IMR-90 (cell line): Measurements from ENCODE around the gene AXDND1. TPM values are rescaled to one million over a fixed set of nuclear protein-coding genes. Genes with fewer than 3 reads are reported as not detected.
A peak's percentile ranks its signal among the peaks of the same experiment; 100 is the strongest.
"Not testable (repeated sequence)": the region's sequence is repeated elsewhere in the genome, so short reads cannot be mapped to it uniquely, and the experiment has no call there.

Experiments used
- ATAC-seq: fragments of 200-7000 bp; cut with Tn5 transposase; 2 replicates; pipeline ENCODE4 v1.9.1; 2020; ENCODE audit warnings: low read depth, mild to moderate bottlenecking, moderate library complexity
- BruUV-seq: library from RNA; stranded (reverse); fragments of 400-500 nt; replicated peaks from 2 replicates; lab custom pipeline; 2021; lab: Mats Ljungman, UMichigan
- CTCF ChIA-PET: fragments of 300-600 bp; formaldehyde crosslinking; extraction: SDS; loops from one replicate; lab custom pipeline; 2021; ENCODE audit warnings: antibody characterized with exemption; lab: Yijun Ruan, JAX
- POLR2A ChIA-PET: fragments of 300-600 bp; sonication (Branson Sonifier 250); formaldehyde crosslinking; loops from one replicate; lab custom pipeline; 2022; ENCODE audit warnings: antibody characterized with exemption; ENCODE audit not compliant: unreplicated experiment; lab: Charles Lee
- DNase-seq: peaks from one replicate; pipeline ENCODE4 v3.0.0; 2013
- H2AFZ ChIP-seq: replicated peaks from 2 replicates; pipeline ENCODE3; 2013; ENCODE audit warnings: low read length, mild to moderate bottlenecking; ENCODE audit not compliant: poor library complexity
- H2AK5ac ChIP-seq: 2 replicates; pipeline ENCODE4 v1.6.1; 2013; ENCODE audit warnings: low read depth, low read length, inconsistent platforms
- H2AK9ac ChIP-seq: replicated peaks from 2 replicates; pipeline ENCODE3; 2013; ENCODE audit warnings: mild to moderate bottlenecking, low read depth, low read length, moderate library complexity; ENCODE audit not compliant: poor library complexity
- H2BK120ac ChIP-seq: 2 replicates; pipeline ENCODE4 v1.6.1; 2013; ENCODE audit warnings: low read depth, low read length, inconsistent platforms
- H2BK15ac ChIP-seq: 3 replicates; pipeline ENCODE4 v1.6.1; 2013; ENCODE audit warnings: low read depth, low read length, inconsistent platforms
- H2BK20ac ChIP-seq: 2 replicates; pipeline ENCODE4 v1.6.1; 2013; ENCODE audit warnings: low read depth, mild to moderate bottlenecking, inconsistent platforms, low read length, moderate library complexity
- H2BK5ac ChIP-seq: 2 replicates; pipeline ENCODE4 v1.6.1; 2013; ENCODE audit warnings: mild to moderate bottlenecking, low read depth, low read length, inconsistent platforms; ENCODE audit not compliant: poor library complexity, severe bottlenecking
- H3K14ac ChIP-seq: replicated peaks from 2 replicates; pipeline ENCODE4 v1.6.1; 2013; ENCODE audit warnings: low read depth, low read length, inconsistent platforms
- H3K18ac ChIP-seq: 2 replicates; pipeline ENCODE4 v1.6.1; 2013; ENCODE audit warnings: low read depth, low read length, control low read depth
- H3K23ac ChIP-seq: 2 replicates; pipeline ENCODE4 v1.6.1; 2013; ENCODE audit warnings: low read depth, low read length, inconsistent platforms
- H3K27ac ChIP-seq: 2 replicates; pipeline ENCODE4 v1.5.1; 2013; ENCODE audit warnings: mild to moderate bottlenecking, control low read depth, low read length; ENCODE audit not compliant: insufficient read depth
- H3K27me3 ChIP-seq: 2 replicates; pipeline ENCODE4 v1.6.1; 2013; ENCODE audit warnings: low read length; ENCODE audit not compliant: control insufficient read depth, insufficient read depth
- H3K36me3 ChIP-seq: 2 replicates; pipeline ENCODE4 v1.6.1; 2013; ENCODE audit warnings: low read length, mixed read lengths; ENCODE audit not compliant: control insufficient read depth, insufficient read depth
- H3K4ac ChIP-seq: 2 replicates; pipeline ENCODE4 v1.6.1; 2013; ENCODE audit warnings: low read depth, low read length, inconsistent platforms
- H3K4me1 ChIP-seq: 2 replicates; pipeline ENCODE4 v1.6.1; 2013; ENCODE audit warnings: low read length, mixed read lengths; ENCODE audit not compliant: control insufficient read depth, insufficient read depth
- H3K4me2 ChIP-seq: 2 replicates; pipeline ENCODE4 v1.6.1; 2013; ENCODE audit warnings: low read depth, mild to moderate bottlenecking, control low read depth, low read length, moderate library complexity
- H3K4me3 ChIP-seq: 2 replicates; pipeline ENCODE4 v1.5.1; 2013; ENCODE audit warnings: low read depth, mild to moderate bottlenecking, control low read depth, low read length, moderate library complexity; ENCODE audit not compliant: insufficient read depth
- H3K56ac ChIP-seq: 2 replicates; pipeline ENCODE4 v1.6.1; 2013; ENCODE audit warnings: low read length, inconsistent platforms; ENCODE audit not compliant: insufficient read depth; ENCODE audit errors: extremely low read depth
- H3K79me1 ChIP-seq, 2 experiments: 2 replicates each; pipeline ENCODE4 v1.6.1; 2013; ENCODE audit warnings: low read length in 2 of 2, inconsistent platforms in 1 of 2, low read depth in 1 of 2
- H3K9ac ChIP-seq: 2 replicates; pipeline ENCODE4 v1.6.1; 2013; ENCODE audit warnings: low read depth, low read length, control low read depth
- H3K9me1 ChIP-seq: 2 replicates; pipeline ENCODE4 v1.6.1; 2013; ENCODE audit warnings: low read length, inconsistent platforms; ENCODE audit not compliant: insufficient read depth
- H3K9me3 ChIP-seq: 2 replicates; pipeline ENCODE4 v1.6.1; 2013; ENCODE audit warnings: low read length; ENCODE audit not compliant: control insufficient read depth, insufficient read depth
- H4K20me1 ChIP-seq: 2 replicates; pipeline ENCODE4 v1.6.1; 2013; ENCODE audit warnings: low read length, inconsistent platforms; ENCODE audit not compliant: insufficient read depth
- H4K5ac ChIP-seq: 2 replicates; pipeline ENCODE4 v1.6.1; 2013; ENCODE audit warnings: mild to moderate bottlenecking, low read depth, low read length, control low read depth
- H4K8ac ChIP-seq, 2 experiments: 2 replicates each; pipeline ENCODE4 v1.6.1; 2013; ENCODE audit warnings: low read depth in 2 of 2, low read length in 2 of 2, control low read depth in 1 of 2, inconsistent platforms in 1 of 2
- H4K91ac ChIP-seq: 2 replicates; pipeline ENCODE4 v1.6.1; 2013; ENCODE audit warnings: low read depth, low read length, inconsistent platforms; ENCODE audit not compliant: insufficient read depth
- FOS ChIP-seq: fragments of 150-350 bp; IDR thresholded peaks from 2 replicates; pipeline ENCODE4 v1.6.1; 2016; ENCODE audit warnings: low read depth, low read length
- MAZ ChIP-seq: IDR thresholded peaks from 2 replicates; pipeline ENCODE4 v1.6.1; 2012; ENCODE audit warnings: low read depth, mild to moderate bottlenecking, low read length, improper control_type of control experiment, moderate library complexity, borderline replicate concordance
- MXI1 ChIP-seq: IDR thresholded peaks from 2 replicates; pipeline ENCODE4 v1.6.1; 2012; ENCODE audit warnings: low read depth, mild to moderate bottlenecking, low read length, moderate library complexity, borderline replicate concordance
- POLR2A ChIP-seq: IDR thresholded peaks from 2 replicates; pipeline ENCODE4 v1.6.1; 2012; ENCODE audit warnings: mild to moderate bottlenecking, low read depth, low read length
- RCOR1 ChIP-seq: IDR thresholded peaks from 2 replicates; pipeline ENCODE4 v1.6.1; 2012; ENCODE audit warnings: mild to moderate bottlenecking, low read length, improper control_type of control experiment; ENCODE audit not compliant: insufficient replicate concordance
- USF2 ChIP-seq: fragments of 150-350 bp; IDR thresholded peaks from 2 replicates; pipeline ENCODE4 v1.6.1; 2017; ENCODE audit warnings: mild to moderate bottlenecking, antibody characterized with exemption, low read length, low read depth
- WGBS, 2 experiments: methylation state at CpG; one replicate each; pipeline versions ENCODE4 v1.1.5 to v1.1.7; 2013; ENCODE audit warnings: missing lambda C conversion rate in 2 of 2; ENCODE audit not compliant: insufficient read length in 1 of 2; ENCODE audit errors: extremely low coverage in 2 of 2; 5-methylcytosine and 5-hydroxymethylcytosine counted together
- dilution Hi-C: fragments of 300-500 bp; cut with HindIII; formaldehyde crosslinking; loops from one replicate; pipeline ENCODE4 v1.14.3; 2018; ENCODE audit warnings: low sequenced_read_pairs; ENCODE audit not compliant: unreplicated experiment
- in situ Hi-C: fragments of 300-500 bp; cut with MboI; formaldehyde crosslinking; loops from 3 replicates; pipeline ENCODE4 v1.14.3; 2019; ENCODE audit warnings: low sequenced_read_pairs, inconsistent platforms, mixed read lengths
- intact Hi-C: fragments of 100-400 bp; cut with micrococcal nuclease; formaldehyde crosslinking; loops from 2 replicates; pipeline ENCODE4 v1.10.0; 2022
- polyA plus RNA-seq, 3 experiments: library from polyadenylated mRNA; depleted of rRNA; stranded (reverse); fragments of >200 nt; gene quantifications; 2 replicates each; pipeline ENCODE4 v1.2.3, GENCODE V29; 2012; ENCODE audit warnings: low replicate concordance in 1 of 3
- total RNA-seq: library from RNA; depleted of rRNA; stranded (reverse); fragments of >200 nt; gene quantifications from 2 replicates; pipeline ENCODE4 v1.2.3, GENCODE V29; 2012

Gene AXDND1
- total and polyA plus RNA-seq, 2 of the 4 experiments (the other 2 are of a cell fraction) = not detected

- Histone ChIP-seq H3K9ac (no peak overlapping the region), H3K14ac (0 out of 2 replicates have a peak overlapping the region, but pooled peaks have one; percentile 12), H4K91ac (no peak overlapping the region), H3K4me3 (no peak overlapping the region), H3K36me3 (peaks cover 10% of the 10 kb centered on the region), H3K27ac (peak overlapping the region; percentile 80; the same call in 1 of the 2 replicates), H2AFZ (no peak overlapping the region), H2AK9ac (no peak overlapping the region), H4K8ac (0 out of 4 replicates have a peak overlapping the region, but pooled peaks of 1 of the 2 experiments have one; percentile 49), H4K5ac (no peak overlapping the region), H2BK15ac (no peak overlapping the region), H3K9me1 (0 out of 2 replicates have a peak, but pooled peaks cover 3% of the 10 kb centered on the region), H2BK20ac (peak overlapping the region; percentile 38; the same call in 1 of the 2 replicates), H2BK5ac (peak overlapping the region; percentile 82), H3K79me1 (peaks cover 0 to 4% of the 10 kb centered on the region in 2 experiments; a peak in 2 of 4 replicates), H3K4me2 (peak overlapping the region; percentile 45; the same call in 1 of the 2 replicates), H3K4me1 (peaks cover 2% of the 10 kb centered on the region; the same call in 1 of the 2 replicates), H3K18ac (peak overlapping the region; percentile 20), H3K27me3 (no peaks in the 10 kb centered on the region), H2BK120ac (peak overlapping the region; percentile 43; the same call in 1 of the 2 replicates), H3K4ac (no peak overlapping the region; the same call in 1 of the 2 replicates), H3K23ac (no peak overlapping the region), H4K20me1 (no peaks in the 10 kb centered on the region), H2AK5ac (no peak overlapping the region; the same call in 1 of the 2 replicates), H3K9me3 (no peaks in the 10 kb centered on the region), H3K56ac (peak overlapping the region; percentile 7; the same call in 1 of the 2 replicates)
- POLR2A ChIA-PET = interaction anchor here (0.7 kb wide), 1 partner anchor 247 kb away, joined by 3 read pairs; no protein-coding TSS in a partner anchor
- WGBS, 2 experiments = no CpG with 5 or more reads among the region's 5 CpGs
- peak; percentile 97 for ATAC-seq
- no TSS peak for BruUV-seq
- intact Hi-C loops = loop anchor here (5.0 kb wide), 3 partner anchors 41 to 271 kb away; partner anchors contain the start of gene TOR3A
- dilution Hi-C loops = no loop called here
- in situ Hi-C loops = no loop called here
- TF ChIP-seq FOS (peak; percentile 36; the same call in 1 of the 2 replicates), POLR2A (no peak), MAZ (no peak), USF2 (no peak), RCOR1 (no peak), MXI1 (no peak)
- CTCF ChIA-PET = interaction anchor here (1.4 kb wide), 1 partner anchor 26 kb away, joined by 4 read pairs; no protein-coding TSS in a partner anchor
- peak; percentile 80 for DNase-seq
Observed at GRCh38 chr1:179353546-179353945, 12.2 kb upstream of the AXDND1 start.

GRCh38 chr1:179361631-179362030, 4.1 kb upstream of the AXDND1 start:
- H3K4ac ChIP-seq, H3K4me2 ChIP-seq, H3K4me1 ChIP-seq, H3K9me3 ChIP-seq, H3K14ac ChIP-seq, H4K91ac ChIP-seq, H2BK15ac ChIP-seq, intact Hi-C loops, H3K36me3 ChIP-seq, H3K9me1 ChIP-seq, H2BK5ac ChIP-seq, H2AFZ ChIP-seq, H4K8ac ChIP-seq, H2BK120ac ChIP-seq, H4K5ac ChIP-seq, H3K9ac ChIP-seq, H3K23ac ChIP-seq, H2AK5ac ChIP-seq, H3K4me3 ChIP-seq, BruUV-seq, dilution Hi-C loops, H3K56ac ChIP-seq, H3K79me1 ChIP-seq, H2BK20ac ChIP-seq, H2AK9ac ChIP-seq, H4K20me1 ChIP-seq, H3K18ac ChIP-seq, H3K27ac ChIP-seq, H3K27me3 ChIP-seq, POLR2A ChIA-PET: not testable (repeated sequence)
- WGBS, 2 experiments = no CpG with 5 or more reads among the region's 2 CpGs
- ATAC-seq (peak; percentile 45), DNase-seq (peak; percentile 79)
- in situ Hi-C loops = loop anchor here (10.0 kb wide), 1 partner anchor 827 kb away; no protein-coding TSS in a partner anchor
- CTCF ChIA-PET = interaction anchor here (0.8 kb wide), 1 partner anchor 34 kb away, joined by 3 read pairs; no protein-coding TSS in a partner anchor
